GM23248 (cell line): ENCODE results near the gene ATP6V0A1. TPM values are rescaled to one million over a fixed set of nuclear protein-coding genes. Genes with fewer than 3 reads are reported as not detected.
"Not testable (repeated sequence)": the region's sequence is repeated elsewhere in the genome, so short reads cannot be mapped to it uniquely, and the experiment has no call there.

Source experiments
- DNase-seq: peaks from one replicate; pipeline ENCODE4 v3.0.0-alpha.2; 2015
- H2AFZ ChIP-seq: fragments of 200-600 bp; sonication (generic); 2 replicates; pipeline ENCODE4 v1.6.1; 2016; ENCODE audit warnings: antibody characterized with exemption
- H3F3A ChIP-seq: fragments of 200-600 bp; sonication (generic); 2 replicates; pipeline ENCODE4 v1.6.1; 2016; ENCODE audit warnings: mild to moderate bottlenecking, antibody characterized with exemption, mixed run types; ENCODE audit not compliant: insufficient read depth
- H3K27ac ChIP-seq: fragments of 200-600 bp; sonication (generic); 2 replicates; pipeline ENCODE4 v1.5.1; 2016; ENCODE audit warnings: mild to moderate bottlenecking
- H3K27me3 ChIP-seq: fragments of 200-600 bp; sonication (generic); replicated peaks from 2 replicates; pipeline ENCODE4 v1.6.1; 2016; ENCODE audit warnings: mild to moderate bottlenecking; ENCODE audit not compliant: insufficient read depth
- H3K36me3 ChIP-seq: fragments of 200-600 bp; sonication (generic); 2 replicates; pipeline ENCODE4 v1.6.1; 2016; ENCODE audit warnings: low read depth, mild to moderate bottlenecking
- H3K4me1 ChIP-seq: fragments of 200-600 bp; sonication (generic); 2 replicates; pipeline ENCODE4 v1.6.1; 2016; ENCODE audit warnings: mild to moderate bottlenecking; ENCODE audit not compliant: insufficient read depth
- H3K4me2 ChIP-seq: fragments of 200-600 bp; sonication (generic); one replicate; pipeline ENCODE4 v1.6.1; 2016; ENCODE audit warnings: mild to moderate bottlenecking; ENCODE audit not compliant: unreplicated experiment
- H3K4me3 ChIP-seq: fragments of 200-600 bp; sonication (generic); 2 replicates; pipeline ENCODE4 v1.5.1; 2016; ENCODE audit warnings: mild to moderate bottlenecking
- H3K79me2 ChIP-seq: fragments of 200-600 bp; sonication (generic); 2 replicates; pipeline ENCODE4 v1.6.1; 2016; ENCODE audit warnings: mild to moderate bottlenecking; ENCODE audit not compliant: insufficient read depth
- H3K9ac ChIP-seq: fragments of 200-600 bp; sonication (generic); 2 replicates; pipeline ENCODE4 v1.6.1; 2016; ENCODE audit warnings: mild to moderate bottlenecking
- H3K9me2 ChIP-seq: fragments of 200-600 bp; sonication (generic); 2 replicates; pipeline ENCODE4 v1.6.1; 2016; ENCODE audit warnings: mixed run types, mild to moderate bottlenecking, moderate library complexity; ENCODE audit not compliant: insufficient read depth
- H3K9me3 ChIP-seq: fragments of 200-600 bp; sonication (generic); one replicate; pipeline ENCODE4 v1.6.1; 2017; ENCODE audit warnings: low read depth
- H4K20me1 ChIP-seq: fragments of 200-600 bp; sonication (generic); 2 replicates; pipeline ENCODE4 v1.6.0; 2016; ENCODE audit not compliant: insufficient read depth
- EZH2 ChIP-seq: fragments of 200-600 bp; sonication (generic); IDR thresholded peaks from 2 replicates; pipeline ENCODE4 v1.6.1; 2018; ENCODE audit warnings: antibody characterized with exemption, mild to moderate bottlenecking; ENCODE audit not compliant: insufficient read depth, poor library complexity, severe bottlenecking
- EZH2phosphoT487 ChIP-seq: fragments of 200-600 bp; sonication (generic); IDR thresholded peaks from 2 replicates; pipeline ENCODE4 v1.6.1; 2018; ENCODE audit warnings: antibody characterized with exemption, moderate library complexity, mild to moderate bottlenecking, low read depth; ENCODE audit not compliant: insufficient read depth
- WGBS, 2 experiments: methylation state at CpG; one replicate each; pipeline ENCODE4 v1.1.6; 2015 to 2017; ENCODE audit warnings: low lambda C conversion rate in 2 of 2, low coverage in 1 of 2; ENCODE audit errors: missing lambda C conversion rate in 2 of 2; 5-methylcytosine and 5-hydroxymethylcytosine counted together
- in situ Hi-C: fragments of 300-500 bp; cut with MboI; formaldehyde crosslinking; loops from 2 replicates; pipeline ENCODE4 v1.15.0; 2020
- polyA plus RNA-seq: library from polyadenylated mRNA; unstranded; fragments of >200 nt; fragmentation: Nextera tagmentation; extraction: Ambion mirVana; gene quantifications from 2 replicates; pipeline ENCODE4 v1.2.1, GENCODE V29; 2016
- total RNA-seq: library from RNA; depleted of rRNA; stranded (reverse); fragments of >200 nt; shearing (Covaris generic); gene quantifications from 2 replicates; pipeline ENCODE4 v1.2.3, GENCODE V29; 2014

Gene ATP6V0A1
- total and polyA plus RNA-seq, 2 experiments from 2014 or later, result 15.3 to 26.0 TPM

GRCh38 chr17:42474276-42474675, 15.6 kb downstream of the ATP6V0A1 start:
- Histone ChIP-seq H3K9me3 (no peaks in the 10 kb centered on the region), H2AFZ (no peak overlapping the region), H4K20me1 (no peaks in the 10 kb centered on the region), H3K9ac (no peak overlapping the region), H3K4me3 (no peak overlapping the region), H3K27me3 (no peaks in the 10 kb centered on the region), H3K36me3 (peaks cover 22% of the 10 kb centered on the region), H3K4me2 (peak overlapping the region; percentile 66), H3K9me2 (no peaks in the 10 kb centered on the region), H3K79me2 (peaks cover 17% of the 10 kb centered on the region), H3K27ac (peak overlapping the region; percentile 89), H3F3A (peaks cover 47% of the 10 kb centered on the region), H3K4me1 (peaks cover 18% of the 10 kb centered on the region)
- 95 to 99% methylated on average over 6 of the region's 6 CpGs for WGBS, 2 experiments
- TF ChIP-seq EZH2 (no peak), EZH2phosphoT487 (no peak)
- no peak for DNase-seq
- in situ Hi-C loops, result no loop called here

- Histone ChIP-seq H3K27ac (no peak overlapping the region), H3K36me3 (peaks cover 20% of the 10 kb centered on the region), H3K9ac (no peak overlapping the region), H3K4me3 (no peak overlapping the region), H3K9me2 (no peaks in the 10 kb centered on the region), H3K9me3 (no peaks in the 10 kb centered on the region), H4K20me1 (no peaks in the 10 kb centered on the region), H3K27me3 (no peaks in the 10 kb centered on the region), H3F3A (peaks cover 40% of the 10 kb centered on the region), H2AFZ (no peak overlapping the region), H3K4me1 (peaks cover 18% of the 10 kb centered on the region), H3K4me2 (no peak overlapping the region), H3K79me2 (peaks cover 17% of the 10 kb centered on the region)
- WGBS, 2 experiments, result 76 to 89% methylated on average over 3 of the region's 3 CpGs
- in situ Hi-C loops, result no loop called here
- DNase-seq, result no peak
- TF ChIP-seq EZH2phosphoT487 (no peak), EZH2 (no peak)
Measured at GRCh38 chr17:42475121-42475520, 16.4 kb downstream of the ATP6V0A1 start.

- peak; percentile 38 for DNase-seq
- H3K4me3 ChIP-seq, result no peak overlapping the region
- peaks cover 34% of the 10 kb centered on the region for H3F3A ChIP-seq
- H3K27me3 ChIP-seq, result no peaks in the 10 kb centered on the region
- no peak overlapping the region for H2AFZ ChIP-seq
- in situ Hi-C loops, result no loop called here
- peaks cover 18% of the 10 kb centered on the region for H3K4me1 ChIP-seq
- H3K27ac ChIP-seq, result no peak overlapping the region
- WGBS, 2 experiments, result 31 to 33% methylated on average over 4 of the region's 4 CpGs
- H3K79me2 ChIP-seq, result peaks cover 17% of the 10 kb centered on the region
- H3K36me3 ChIP-seq, result peaks cover 22% of the 10 kb centered on the region
- no peak for TF ChIP-seq EZH2phosphoT487
- no peak for TF ChIP-seq EZH2
- no peak overlapping the region for H3K9ac ChIP-seq
- H3K9me2 ChIP-seq, result no peaks in the 10 kb centered on the region
- no peak overlapping the region for H3K4me2 ChIP-seq
- H3K9me3 ChIP-seq, result no peaks in the 10 kb centered on the region
- no peaks in the 10 kb centered on the region for H4K20me1 ChIP-seq
Measured at GRCh38 chr17:42475835-42476234, 17.2 kb downstream of the ATP6V0A1 start.

- no peak overlapping the region for H3K4me2 ChIP-seq
- no peak for DNase-seq
- peaks cover 18% of the 10 kb centered on the region for H3K4me1 ChIP-seq
- H3F3A ChIP-seq, result peaks cover 30% of the 10 kb centered on the region
- in situ Hi-C loops, result no loop called here
- peaks cover 25% of the 10 kb centered on the region for H3K36me3 ChIP-seq
- no peaks in the 10 kb centered on the region for H3K9me2 ChIP-seq
- H3K27ac ChIP-seq, result no peak overlapping the region
- no peak overlapping the region for H3K4me3 ChIP-seq
- no peaks in the 10 kb centered on the region for H4K20me1 ChIP-seq
- TF ChIP-seq EZH2 (no peak), EZH2phosphoT487 (no peak)
- no peak overlapping the region for H3K9ac ChIP-seq
- H3K27me3 ChIP-seq, result no peaks in the 10 kb centered on the region
- H3K9me3 ChIP-seq, result no peaks in the 10 kb centered on the region
- no peak overlapping the region for H2AFZ ChIP-seq
- peaks cover 17% of the 10 kb centered on the region for H3K79me2 ChIP-seq
- WGBS, 2 experiments, result 96 to 100% methylated on average over 2 of the region's 2 CpGs
Measured at GRCh38 chr17:42476411-42476810, 17.7 kb downstream of the ATP6V0A1 start.

GRCh38 chr17:42477173-42477572, 18.5 kb downstream of the ATP6V0A1 start:
- TF ChIP-seq EZH2 (no peak), EZH2phosphoT487 (no peak)
- Histone ChIP-seq H4K20me1 (no peaks in the 10 kb centered on the region), H3K27ac (no peak overlapping the region), H3K9ac (no peak overlapping the region), H3K4me1 (peaks cover 18% of the 10 kb centered on the region), H3K27me3 (no peaks in the 10 kb centered on the region), H3F3A (peaks cover 23% of the 10 kb centered on the region), H2AFZ (no peak overlapping the region), H3K79me2 (peaks cover 17% of the 10 kb centered on the region), H3K36me3 (peaks cover 25% of the 10 kb centered on the region), H3K9me2 (no peaks in the 10 kb centered on the region), H3K4me2 (no peak overlapping the region), H3K9me3 (no peaks in the 10 kb centered on the region), H3K4me3 (no peak overlapping the region)
- DNase-seq, result no peak
- in situ Hi-C loops, result no loop called here
- WGBS, 2 experiments, result 89 to 92% methylated on average over 3 of the region's 3 CpGs

- DNase-seq, H3K4me2 ChIP-seq, H4K20me1 ChIP-seq, H2AFZ ChIP-seq, H3K9me2 ChIP-seq, in situ Hi-C loops, H3K4me3 ChIP-seq, H3K9ac ChIP-seq, H3K27ac ChIP-seq, H3K27me3 ChIP-seq, H3K9me3 ChIP-seq: not testable (repeated sequence)
- peaks cover 18% of the 10 kb centered on the region for H3F3A ChIP-seq
- H3K79me2 ChIP-seq, result peaks cover 17% of the 10 kb centered on the region
- peaks cover 15% of the 10 kb centered on the region for H3K4me1 ChIP-seq
- 100% methylated on average over 1 of the region's 1 CpG; no CpG with 5 or more reads in 1 of the 2 experiments for WGBS, 2 experiments
- peaks cover 25% of the 10 kb centered on the region for H3K36me3 ChIP-seq
Measured at GRCh38 chr17:42477824-42478223, 19.1 kb downstream of the ATP6V0A1 start.
